AML-193 (cell line): ENCODE data around the gene ARSD.
"Not testable (repeated sequence)": the region's sequence is repeated elsewhere in the genome, so short reads cannot be mapped to it uniquely, and the experiment has no call there.

Experiments used
- DNase-seq, 2 experiments: peaks; one replicate each; lab custom pipeline; 2025; lab: John Stamatoyannopoulos, UW

The ARSD gene

DNA sequence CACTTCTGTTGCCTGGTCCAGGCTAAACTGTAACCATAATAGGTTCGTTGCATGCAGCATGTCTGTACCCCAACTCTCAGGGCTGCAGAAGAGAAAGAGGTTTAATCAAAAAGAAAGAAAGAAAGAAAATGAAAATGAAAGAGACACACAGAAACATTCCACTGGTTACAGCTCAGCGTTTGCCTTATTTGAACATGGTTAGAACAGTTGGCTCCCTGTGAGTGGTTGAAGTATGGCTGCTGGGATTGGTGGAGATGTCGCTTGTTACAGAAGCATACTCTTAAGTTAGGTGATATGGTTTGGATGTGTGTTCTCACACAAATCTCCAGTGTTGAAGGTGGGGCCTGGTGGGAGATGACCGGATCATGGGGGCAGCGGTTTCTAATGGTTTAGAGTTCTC lies 36.3 kb downstream of the ARSD start:
- no peak for DNase-seq

DNA sequence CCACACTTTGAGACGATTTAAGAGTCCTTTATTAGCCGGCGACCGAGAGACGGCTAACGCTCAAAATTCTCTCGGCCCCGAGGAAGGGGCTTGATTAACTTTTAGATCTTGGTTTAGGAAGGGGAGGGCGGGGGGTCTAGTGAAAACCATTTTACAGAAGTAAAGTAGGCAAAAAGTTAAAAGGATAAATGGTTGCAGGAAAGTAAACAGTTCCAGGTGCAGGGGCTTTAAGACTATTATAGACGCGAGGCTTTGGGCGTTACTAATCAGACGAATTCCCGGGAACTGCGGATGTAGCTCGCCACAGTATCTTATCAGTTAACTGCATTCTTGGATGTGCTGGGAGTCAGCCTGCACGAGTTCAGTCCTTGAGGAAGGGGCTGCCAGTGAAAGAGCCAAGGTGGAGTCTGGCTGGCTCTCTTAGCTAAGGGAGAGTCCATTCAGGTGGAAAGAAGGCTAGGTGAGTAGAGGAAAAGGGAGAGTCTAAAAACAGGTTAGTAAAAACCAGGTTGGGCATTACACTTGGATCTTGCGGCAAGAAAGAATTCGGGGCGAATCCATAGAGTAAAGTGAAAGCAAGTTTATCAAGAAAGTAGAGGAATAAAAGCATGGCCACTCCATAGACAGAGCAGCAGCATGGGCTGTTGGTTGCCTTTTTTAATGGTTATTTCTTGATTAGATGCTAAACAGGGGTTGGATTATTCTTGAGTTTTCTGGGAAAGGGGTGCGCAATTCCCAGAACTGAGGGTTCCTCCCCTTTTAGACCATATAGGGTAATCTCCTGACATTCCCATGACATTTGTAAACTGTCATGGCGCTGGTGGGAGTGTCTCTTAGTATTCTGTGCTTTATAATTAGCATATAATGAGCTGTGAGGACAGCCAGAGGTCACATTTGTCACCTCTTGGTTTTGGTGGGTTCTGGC lies 38.3 kb downstream of the ARSD start:
- not testable (repeated sequence) for DNase-seq

DNA sequence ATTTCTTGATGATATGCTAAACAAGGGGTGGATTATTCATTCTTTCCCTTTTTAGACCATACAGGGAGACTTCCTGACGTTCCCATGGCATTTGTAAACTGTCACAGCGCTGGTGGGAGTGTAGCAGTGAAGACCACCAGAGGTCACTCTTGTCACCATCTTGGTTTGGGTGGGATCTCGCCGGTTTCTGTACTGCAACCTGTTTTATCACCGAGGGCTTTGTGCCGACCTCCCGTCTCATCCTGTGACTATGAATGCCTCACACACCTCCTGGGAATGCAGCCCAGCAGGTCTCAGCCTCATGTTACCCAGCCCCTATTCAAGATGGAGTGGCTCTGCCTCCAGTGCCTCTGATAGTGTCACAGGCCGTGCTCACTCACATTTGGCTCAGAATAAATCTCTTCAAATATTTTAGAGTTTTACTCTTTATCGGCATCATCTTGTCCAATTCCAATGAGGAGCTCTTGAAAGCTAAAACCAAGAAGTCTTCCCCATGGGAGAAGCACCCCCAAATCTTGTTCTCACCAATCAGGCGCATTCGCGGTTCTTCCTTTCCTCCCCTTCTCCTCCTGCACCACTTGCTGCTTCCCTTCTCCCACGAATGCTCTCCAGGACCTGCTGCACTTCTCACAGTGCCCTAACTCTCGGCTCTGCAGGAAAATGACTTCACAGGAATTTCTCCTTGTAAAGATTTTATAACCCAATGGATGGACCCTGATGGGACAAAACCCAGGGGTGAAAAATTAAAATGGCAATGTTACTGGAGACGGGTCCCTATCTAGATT lies 39.2 kb downstream of the ARSD start:
- DNase-seq = not testable (repeated sequence)

DNA sequence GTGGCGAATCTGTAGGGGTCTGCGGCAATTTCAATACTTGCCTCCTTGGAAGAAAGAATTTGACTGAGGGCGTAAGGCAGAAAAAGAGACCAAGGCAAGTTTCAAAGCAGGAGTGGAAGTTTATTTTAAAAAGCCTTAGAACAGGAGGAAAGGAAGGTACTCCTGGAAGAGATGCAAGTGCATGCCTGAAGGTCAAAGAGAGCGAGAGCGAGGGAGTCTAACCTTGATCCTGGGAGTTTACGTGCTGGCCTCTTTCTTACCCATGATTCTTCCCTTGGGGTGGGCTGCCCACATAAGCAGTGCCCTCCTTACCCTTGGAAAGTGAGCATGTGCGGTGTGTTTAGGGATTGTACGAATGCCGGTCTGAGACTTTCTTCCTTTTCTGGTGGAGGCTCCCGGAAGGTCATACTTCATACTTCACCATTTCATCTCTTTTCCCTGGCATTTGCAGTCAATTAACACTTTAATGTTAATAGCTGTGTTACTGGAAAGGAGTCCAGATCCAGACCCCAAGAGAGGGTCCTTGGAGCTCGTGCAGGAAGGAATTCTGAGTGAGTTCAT lies 40.0 kb downstream of the ARSD start:
- DNase-seq = no peak

DNA sequence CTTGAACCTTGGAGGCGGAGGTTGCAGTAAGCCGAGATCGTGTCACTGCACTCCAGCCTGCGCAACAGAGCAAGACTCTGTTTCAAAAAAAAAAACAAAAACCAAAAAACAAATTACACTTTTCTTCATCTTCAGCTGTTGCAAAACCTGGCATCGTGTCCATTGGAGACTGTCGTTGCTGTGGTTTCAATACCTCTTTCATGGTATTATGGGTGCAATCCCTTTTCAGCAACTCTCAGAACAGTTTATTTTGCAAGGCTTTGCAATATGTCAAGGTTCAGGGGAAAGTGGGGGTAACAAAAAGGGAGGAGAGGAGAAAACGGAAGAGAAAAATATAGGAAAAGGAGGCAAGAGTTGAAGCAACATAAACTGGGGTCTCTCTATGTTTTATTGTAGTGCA lies 40.8 kb downstream of the ARSD start:
- DNase-seq = no peak

DNA sequence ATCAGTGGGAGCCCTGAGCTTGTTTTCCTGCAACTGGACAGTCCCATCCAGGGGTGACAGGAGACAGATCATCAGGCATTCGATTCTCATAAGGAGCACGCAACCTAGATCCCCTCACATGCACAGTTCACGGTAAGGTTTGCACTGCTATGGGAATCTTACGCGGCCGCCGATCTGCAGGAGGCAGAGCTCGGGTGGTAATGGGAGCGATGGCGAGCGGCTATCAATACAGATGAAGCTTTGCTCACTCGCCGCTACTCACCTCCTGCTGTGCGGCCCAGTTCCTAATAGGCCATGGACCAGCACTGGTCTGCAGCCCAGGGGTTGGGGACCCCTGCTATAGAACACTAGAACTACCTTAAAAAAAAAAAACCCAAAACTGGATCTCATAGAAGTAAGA lies 45.4 kb downstream of the ARSD start:
- DNase-seq = no peak

DNA sequence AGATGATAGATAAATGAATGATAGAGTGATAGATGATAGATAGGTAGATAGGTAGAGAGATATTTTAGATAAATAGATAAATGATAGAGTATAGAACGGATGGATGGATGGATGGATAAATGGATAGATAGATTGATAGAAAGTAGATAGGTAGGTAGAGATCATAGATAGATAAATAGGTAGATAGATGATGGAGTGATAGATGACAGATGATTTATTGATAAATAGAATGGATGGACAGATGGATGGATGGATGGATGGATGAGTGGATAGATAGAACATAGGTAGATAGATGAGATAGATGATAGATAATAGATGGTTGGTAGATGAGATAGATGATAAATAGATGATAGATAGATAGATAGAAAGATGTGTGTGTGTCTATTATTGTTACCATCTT lies 49.5 kb downstream of the ARSD start:
- no peak for DNase-seq

DNA sequence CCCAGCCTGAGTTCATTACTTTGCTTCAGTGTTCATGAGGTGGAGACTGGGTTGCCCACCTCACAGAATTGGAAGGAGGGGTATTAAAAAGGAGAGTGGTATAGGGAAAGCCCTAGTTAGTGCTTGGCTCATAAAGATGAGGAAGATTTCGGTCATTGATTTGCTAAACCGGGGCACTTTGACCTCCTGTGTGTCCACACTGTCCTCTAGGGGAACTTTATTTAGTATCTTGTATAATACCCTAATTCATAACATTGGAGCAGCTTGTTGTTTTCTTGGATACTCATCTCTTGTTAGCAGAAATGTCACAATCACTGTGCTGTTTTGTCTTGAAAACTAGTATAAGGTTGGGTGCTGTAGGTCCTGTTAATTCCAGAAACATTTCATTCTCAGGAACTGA lies 50.6 kb downstream of the ARSD start:
- no peak for DNase-seq

DNA sequence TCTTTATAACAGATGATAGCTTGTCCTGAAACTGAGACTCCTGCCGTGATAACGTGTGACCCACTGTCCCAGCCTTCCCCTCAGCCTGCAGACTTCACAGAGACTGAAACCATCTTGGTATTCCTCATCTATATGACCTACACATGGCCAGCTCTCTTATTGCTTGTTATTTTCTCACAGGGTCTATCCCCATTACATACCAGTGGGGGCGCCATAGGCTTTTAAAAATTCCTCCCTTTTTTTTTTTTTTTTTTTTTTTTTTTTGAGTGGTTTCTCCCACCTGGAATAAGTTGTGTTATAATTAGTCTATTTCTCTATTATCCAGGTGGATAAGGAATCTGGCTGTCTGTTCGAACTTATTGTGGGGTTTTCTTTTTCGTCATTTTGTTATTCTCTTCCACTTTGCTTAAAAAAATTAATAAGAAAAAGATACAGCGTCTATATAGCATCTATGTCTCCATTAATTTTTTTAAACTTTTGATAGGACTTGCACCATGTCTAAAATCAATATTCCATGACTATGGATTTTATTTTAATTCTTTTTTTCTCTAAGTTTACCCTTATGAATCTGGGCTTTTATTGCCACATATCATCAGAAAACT lies 53.2 kb downstream of the ARSD start:
- no peak for DNase-seq

DNA sequence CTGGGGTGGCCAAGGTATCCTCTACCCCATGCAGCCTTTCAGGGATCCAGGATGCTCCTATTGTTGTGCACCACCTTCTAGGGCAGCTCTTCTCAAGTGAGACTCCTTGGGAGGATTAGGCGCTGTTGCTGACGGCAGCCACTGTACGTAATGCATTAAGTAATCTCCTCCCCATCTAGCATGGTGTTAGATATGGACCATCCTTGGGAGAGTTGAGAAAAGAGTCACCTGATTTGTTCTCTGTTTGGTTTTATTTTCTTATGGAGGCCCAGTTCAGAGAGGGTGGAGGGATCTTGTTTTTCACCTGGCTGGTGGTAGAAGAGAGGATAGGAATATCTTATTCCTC lies 54.0 kb downstream of the ARSD start:
- DNase-seq = no peak

DNA sequence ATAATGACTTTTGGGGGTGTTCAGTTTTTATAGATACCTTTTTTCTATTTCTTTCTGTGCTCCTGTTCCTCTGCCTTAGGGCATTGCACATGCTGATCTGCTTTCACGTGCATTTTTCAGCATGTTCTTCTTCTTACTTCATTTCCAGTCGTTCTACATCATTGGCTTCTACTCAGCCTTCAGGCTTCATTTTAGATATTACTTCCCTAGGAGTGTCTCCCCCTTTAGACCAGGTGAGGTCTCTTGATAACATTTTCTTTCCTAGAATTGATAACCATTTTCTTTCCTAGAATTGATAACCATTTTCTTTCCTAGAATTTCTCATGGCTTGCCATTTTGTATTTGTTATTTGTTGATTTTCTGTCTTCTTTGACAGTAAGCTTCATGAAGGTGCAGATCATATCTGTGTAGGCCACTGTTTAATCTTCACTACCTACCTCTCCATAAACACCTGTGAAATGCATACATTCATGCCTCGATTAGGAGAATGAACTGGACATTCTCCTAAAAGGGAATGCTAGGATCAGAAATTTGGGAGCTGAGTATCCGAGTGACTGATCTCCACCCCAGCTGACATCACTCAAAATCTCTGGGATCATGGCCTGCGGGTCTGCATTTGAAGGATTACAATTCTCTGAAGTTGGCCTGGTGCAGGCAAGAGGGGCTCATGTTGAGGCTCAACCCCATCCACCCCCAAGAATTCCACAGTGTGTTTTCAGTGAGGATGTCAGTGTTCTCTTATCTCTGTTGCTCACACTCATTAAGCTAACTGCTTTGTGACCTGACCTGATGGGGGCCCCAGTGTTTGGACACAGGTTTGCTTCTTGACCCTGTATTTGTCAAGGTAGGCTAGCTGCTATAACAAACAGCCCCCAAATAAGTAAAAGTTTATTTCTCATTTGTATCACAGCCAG lies 54.7 kb downstream of the ARSD start:
- DNase-seq = no peak

DNA sequence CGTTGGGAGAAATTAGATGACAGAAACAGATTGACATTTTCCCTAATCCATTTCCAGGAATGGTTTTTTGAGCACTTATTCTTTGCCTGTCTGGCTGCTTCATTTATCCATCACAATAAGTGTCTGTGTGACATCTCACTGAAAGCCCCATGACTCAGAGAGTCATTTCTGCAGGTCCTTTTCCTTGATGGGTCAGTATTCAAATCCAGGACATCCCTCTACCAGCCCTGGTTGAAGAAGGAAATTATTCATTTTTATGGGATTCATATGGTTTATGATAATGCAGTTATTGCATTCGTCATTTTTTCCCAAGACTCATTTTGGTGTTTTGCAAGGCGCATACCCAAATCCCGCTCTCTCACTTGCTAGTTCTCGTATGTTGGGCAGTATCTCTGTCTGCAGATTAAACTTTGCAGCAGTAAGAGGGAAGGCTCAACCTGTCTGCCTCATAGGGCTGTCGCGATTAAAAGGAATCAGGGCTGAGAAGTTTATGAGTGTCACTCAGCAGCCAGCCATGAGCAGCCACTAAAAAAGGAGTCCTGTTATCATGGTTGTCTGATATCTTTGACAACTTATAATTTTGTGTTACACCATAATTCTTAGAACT lies 56.4 kb downstream of the ARSD start:
- no peak for DNase-seq

DNA sequence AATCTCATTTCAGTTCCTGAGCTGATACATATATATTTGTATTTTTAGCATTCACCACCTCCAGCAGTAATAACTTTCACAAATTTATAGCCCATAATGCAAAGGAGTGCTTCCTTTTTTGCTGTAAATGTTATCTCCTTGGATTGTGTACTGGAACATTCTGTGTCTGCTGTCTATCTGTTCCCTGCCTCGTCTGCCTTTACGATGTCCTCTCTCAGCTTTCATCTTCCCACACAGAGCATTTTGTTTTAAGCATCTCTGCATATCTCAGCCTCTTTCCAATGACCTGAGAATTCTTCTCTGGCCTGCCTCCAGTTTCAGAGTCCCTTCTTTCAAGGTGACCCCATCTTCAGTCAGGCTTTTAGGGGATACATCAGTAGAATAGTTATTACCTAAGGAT lies 57.3 kb downstream of the ARSD start:
- no peak for DNase-seq

DNA sequence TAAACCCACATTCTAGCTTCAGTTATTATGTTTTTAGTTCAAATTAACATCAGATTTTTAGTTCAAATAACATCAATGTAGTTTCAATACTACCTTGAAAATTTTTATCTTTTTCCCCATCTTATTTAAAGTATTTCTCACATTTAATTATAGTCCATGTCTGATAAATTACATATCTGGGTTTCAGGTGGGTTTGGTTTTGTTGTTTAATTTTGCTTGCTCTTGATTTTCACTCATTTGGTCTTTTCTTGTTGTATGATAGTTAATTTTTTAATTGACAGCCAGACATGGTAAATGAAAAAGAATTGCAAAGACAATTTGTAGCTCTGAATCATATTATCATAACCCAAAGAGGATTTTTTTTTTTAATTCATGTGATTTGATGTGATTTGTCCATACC lies 58.5 kb downstream of the ARSD start:
- DNase-seq = no peak

DNA sequence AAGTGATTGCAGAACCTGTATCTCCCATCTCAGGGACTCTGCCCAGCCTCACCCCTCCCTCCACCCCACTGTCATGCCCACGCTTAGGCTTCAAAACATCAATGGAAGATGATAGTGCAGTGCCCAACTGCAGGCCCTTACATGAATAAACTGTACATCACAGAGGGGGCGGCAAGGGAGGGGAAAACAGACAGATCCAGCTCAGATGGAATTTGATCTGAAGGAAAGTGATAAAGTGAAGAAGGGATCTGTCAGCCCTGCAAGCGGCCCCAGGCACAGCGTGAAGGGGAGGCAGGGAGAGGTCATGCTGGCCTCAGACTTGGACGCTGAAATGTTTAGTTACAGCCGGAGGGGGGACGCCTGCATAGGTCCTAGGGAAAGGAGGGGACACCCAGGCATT lies 61.9 kb downstream of the ARSD start:
- no peak for DNase-seq

DNA sequence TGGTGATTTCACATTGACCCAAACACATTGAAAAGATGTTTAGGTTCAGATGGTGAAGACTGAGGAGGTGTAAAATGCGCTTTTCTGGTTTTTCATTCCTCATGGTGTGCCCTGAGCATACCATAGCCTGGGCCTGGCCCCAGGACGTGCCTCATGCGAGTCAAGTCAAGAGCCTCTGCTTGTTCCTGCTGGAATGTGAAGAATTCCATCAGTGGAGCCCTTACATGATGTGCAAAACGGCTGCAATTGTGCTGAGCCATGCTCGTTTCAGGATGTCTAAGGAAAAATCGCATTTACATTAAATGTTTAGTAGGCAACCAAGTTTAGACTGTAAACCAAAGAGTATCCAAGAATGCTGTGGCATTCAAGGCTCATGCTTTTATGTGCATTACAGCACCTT lies 65.5 kb downstream of the ARSD start:
- no peak for DNase-seq

DNA sequence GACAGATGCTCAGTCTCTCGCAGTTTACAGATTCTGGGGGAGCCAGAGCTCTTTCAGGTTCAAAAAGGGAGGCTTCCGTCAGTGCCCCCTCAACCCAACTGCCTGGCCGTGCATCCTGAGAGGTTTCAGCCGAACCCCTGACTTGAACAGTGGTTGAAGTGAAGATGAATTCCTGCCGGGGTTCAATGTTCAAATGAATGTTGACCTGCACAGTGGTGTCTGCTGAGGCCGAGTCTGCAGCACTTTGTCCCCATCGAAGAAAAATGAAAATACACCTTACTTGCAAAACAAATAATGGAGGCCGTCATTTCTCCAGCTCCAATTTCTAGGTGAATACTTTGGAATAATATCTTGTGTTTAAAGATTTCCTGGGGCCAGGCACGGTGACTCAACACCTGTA lies 66.7 kb downstream of the ARSD start:
- DNase-seq = no peak

DNA sequence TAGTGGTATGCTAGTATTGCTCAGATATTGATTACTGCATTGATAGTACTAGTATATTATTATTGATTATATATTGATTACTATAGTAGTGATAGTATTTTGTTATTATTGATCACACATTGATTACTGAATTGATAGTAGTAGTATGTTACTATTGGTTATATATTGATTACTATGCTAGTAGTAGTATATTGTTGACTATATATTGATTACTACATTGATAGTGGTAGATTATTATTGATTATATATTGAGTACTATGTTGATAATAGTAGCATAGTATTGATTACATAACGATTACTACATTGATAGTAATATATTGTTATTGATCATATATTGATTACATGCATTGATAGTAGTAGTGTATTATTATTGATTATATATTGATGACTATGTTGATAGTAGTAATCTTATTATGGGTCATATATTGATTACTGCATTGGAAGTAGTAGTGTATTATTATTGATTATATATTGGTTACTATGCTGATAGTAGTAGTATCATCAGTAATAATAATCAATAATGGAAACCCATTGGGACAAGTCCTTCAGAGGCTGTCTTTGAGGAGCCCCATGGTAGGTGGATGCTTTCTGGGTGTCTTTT lies 69.8 kb downstream of the ARSD start:
- no peak for DNase-seq

DNA sequence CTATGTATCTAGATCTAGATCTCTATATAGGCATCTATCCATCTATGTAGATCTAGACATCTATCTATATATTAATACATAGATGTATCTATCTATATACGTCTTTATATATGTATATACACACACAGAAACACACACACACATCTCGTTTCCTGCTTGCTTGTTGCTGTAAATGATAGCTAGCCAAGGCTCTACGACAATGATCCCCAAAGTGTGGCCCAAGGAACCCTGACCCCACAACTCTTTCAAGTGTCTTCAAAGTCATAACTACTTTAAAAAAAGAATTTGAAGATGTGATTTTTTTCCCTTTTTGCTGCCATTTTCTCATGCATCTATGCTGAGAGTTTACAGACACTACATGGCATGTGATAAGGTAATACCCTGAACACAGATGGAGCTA lies 71.6 kb downstream of the ARSD start:
- DNase-seq = no peak

DNA sequence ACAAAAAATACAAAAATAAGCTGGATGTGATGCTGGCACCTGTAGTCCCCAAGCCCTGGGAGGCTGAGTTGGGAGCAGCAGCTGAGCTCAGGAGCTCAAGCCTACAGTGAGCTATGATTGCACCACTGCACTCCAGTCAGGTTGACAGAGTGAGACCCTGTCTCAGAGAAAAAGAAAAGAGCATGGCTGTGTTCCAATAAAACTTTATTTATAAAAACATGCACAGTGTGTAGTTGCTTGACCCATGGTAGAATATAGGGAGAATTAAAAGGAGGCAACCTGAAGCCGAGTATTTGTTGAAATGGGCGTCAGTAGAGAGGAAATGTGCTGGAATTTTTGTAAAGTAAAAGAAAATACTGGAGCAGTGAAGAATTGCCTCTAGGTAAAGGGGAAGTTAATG lies 73.4 kb downstream of the ARSD start:
- DNase-seq = no peak

DNA sequence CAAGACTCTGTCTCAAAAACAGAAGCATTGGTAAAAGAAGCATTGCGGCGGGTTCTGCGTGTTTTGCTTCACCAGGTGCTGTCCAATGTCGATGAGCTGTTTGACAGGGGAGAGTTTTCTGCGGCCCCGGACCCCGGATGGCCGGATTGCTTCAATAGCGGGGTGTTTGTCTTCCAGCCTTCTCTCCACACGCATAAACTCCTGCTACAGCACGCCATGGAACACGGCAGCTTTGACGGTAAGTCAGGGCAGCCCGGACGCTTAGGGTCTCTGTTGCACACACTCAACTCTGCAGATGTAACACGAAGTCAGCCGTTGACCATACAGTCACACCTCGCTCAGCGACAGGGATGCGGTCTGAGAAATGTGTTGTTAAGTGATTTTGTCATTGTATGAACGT lies 74.2 kb downstream of the ARSD start:
- DNase-seq = no peak
